Renal cortex interstitium (tissue), 15 donors: ENCODE results near the gene NOP16. TPM values are rescaled to one million over a fixed set of nuclear protein-coding genes. Genes with fewer than 3 reads are reported as not detected.
A peak's percentile ranks its signal among the peaks of the same experiment; 100 is the strongest.

ENCODE experiments used
- DNase-seq, 11 donors: peaks; one replicate each; pipeline ENCODE4 v3.0.0-alpha.2; 2013; ENCODE audit warnings: low read depth in 9 of 11, low spot score in 4 of 11; ENCODE audit errors: extremely low read depth in 1 of 11
- long read RNA-seq, 16 experiments: transcript quantifications; one replicate each; lab custom pipeline, GENCODE V29; 2026
- polyA plus RNA-seq, 3 donors: library from polyadenylated mRNA; unstranded; fragments of 120-200 nt; gene quantifications; one replicate each; pipeline ENCODE4 v1.2.1, GENCODE V29; 2013; ENCODE audit not compliant: insufficient read length in 3 of 3

The NOP16 gene, protein sequence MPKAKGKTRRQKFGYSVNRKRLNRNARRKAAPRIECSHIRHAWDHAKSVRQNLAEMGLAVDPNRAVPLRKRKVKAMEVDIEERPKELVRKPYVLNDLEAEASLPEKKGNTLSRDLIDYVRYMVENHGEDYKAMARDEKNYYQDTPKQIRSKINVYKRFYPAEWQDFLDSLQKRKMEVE
- polyA plus RNA-seq: 10 to 100 TPM; 28.1 to 32.4 (median 28.5) TPM
- long read RNA-seq, donor 1, transcript NOP16-207 (5 exons, 1,258 nt): major isoform, 19 of 23 reads
- long read RNA-seq, donor 1, partial matches to known transcripts: 0 of 23 reads
- long read RNA-seq, donor 1, other reads (novel, unspliced or antisense): 0 of 23 reads
- long read RNA-seq, donor 2, partial matches to known transcripts: 0 of 5 reads
- long read RNA-seq, donor 2, other reads (novel, unspliced or antisense): 0 of 5 reads
- long read RNA-seq, donor 3, transcript NOP16-207 (5 exons, 1,258 nt): major isoform, 13 of 24 reads
- long read RNA-seq, donor 3, transcript NOP16-211 (5 exons, 954 nt): minor isoform, 5 of 24 reads
- long read RNA-seq, donor 3, partial matches to known transcripts: 0 of 24 reads
- long read RNA-seq, donor 3, other reads (novel, unspliced or antisense): 0 of 24 reads
- long read RNA-seq, donor 4, transcript NOP16-207 (5 exons, 1,258 nt): major isoform, 11 of 12 reads
- long read RNA-seq, donor 4, partial matches to known transcripts: 0 of 12 reads
- long read RNA-seq, donor 4, other reads (novel, unspliced or antisense): 0 of 12 reads
- long read RNA-seq, donor 5: 0 reads
- long read RNA-seq, donor 6, transcript NOP16-207 (5 exons, 1,258 nt): major isoform, 11 of 23 reads
- long read RNA-seq, donor 6, partial matches to known transcripts: 0 of 23 reads
- long read RNA-seq, donor 6, other reads (novel, unspliced or antisense): 0 of 23 reads
- long read RNA-seq, donor 7, transcript NOP16-207 (5 exons, 1,258 nt): major isoform, 17 of 25 reads
- long read RNA-seq, donor 7, transcript NOP16-211 (5 exons, 954 nt): minor isoform, 8 of 25 reads
- long read RNA-seq, donor 7, partial matches to known transcripts: 0 of 25 reads
- long read RNA-seq, donor 7, other reads (novel, unspliced or antisense): 0 of 25 reads
- long read RNA-seq, donor 8: 0 reads
- long read RNA-seq, donor 9, transcript NOP16-207 (5 exons, 1,258 nt): major isoform, 13 of 305 reads
- long read RNA-seq, donor 9, partial matches to known transcripts: 288 of 305 reads
- long read RNA-seq, donor 9, other reads (novel, unspliced or antisense): 0 of 305 reads
- long read RNA-seq, donor 10, transcript NOP16-211 (5 exons, 954 nt): minor isoform, 6 of 27 reads
- long read RNA-seq, donor 10, transcript NOP16-207 (5 exons, 1,258 nt): major isoform, 20 of 27 reads
- long read RNA-seq, donor 10, partial matches to known transcripts: 0 of 27 reads
- long read RNA-seq, donor 10, other reads (novel, unspliced or antisense): 0 of 27 reads
- long read RNA-seq, donor 11, partial matches to known transcripts: 0 of 10 reads
- long read RNA-seq, donor 11, other reads (novel, unspliced or antisense): 0 of 10 reads
- long read RNA-seq, donor 12, transcript NOP16-207 (5 exons, 1,258 nt): major isoform, 7 of 133 reads
- long read RNA-seq, donor 12, partial matches to known transcripts: 122 of 133 reads
- long read RNA-seq, donor 12, other reads (novel, unspliced or antisense): 0 of 133 reads
- long read RNA-seq, donor 13: 0 reads
- long read RNA-seq, donor 14, transcript NOP16-207 (5 exons, 1,258 nt): major isoform, 10 of 17 reads
- long read RNA-seq, donor 14, transcript NOP16-211 (5 exons, 954 nt): minor isoform, 5 of 17 reads
- long read RNA-seq, donor 14, partial matches to known transcripts: 0 of 17 reads
- long read RNA-seq, donor 14, other reads (novel, unspliced or antisense): 0 of 17 reads
- long read RNA-seq, donor 15, transcript NOP16-207 (5 exons, 1,258 nt): major isoform, 6 of 9 reads
- long read RNA-seq, donor 15, partial matches to known transcripts: 0 of 9 reads
- long read RNA-seq, donor 15, other reads (novel, unspliced or antisense): 0 of 9 reads
- long read RNA-seq, donor 16, transcript NOP16-207 (5 exons, 1,258 nt): major isoform, 33 of 40 reads
- long read RNA-seq, donor 16, transcript NOP16-211 (5 exons, 954 nt): minor isoform, 6 of 40 reads
- long read RNA-seq, donor 16, partial matches to known transcripts: 0 of 40 reads
- long read RNA-seq, donor 16, other reads (novel, unspliced or antisense): 0 of 40 reads

DNA sequence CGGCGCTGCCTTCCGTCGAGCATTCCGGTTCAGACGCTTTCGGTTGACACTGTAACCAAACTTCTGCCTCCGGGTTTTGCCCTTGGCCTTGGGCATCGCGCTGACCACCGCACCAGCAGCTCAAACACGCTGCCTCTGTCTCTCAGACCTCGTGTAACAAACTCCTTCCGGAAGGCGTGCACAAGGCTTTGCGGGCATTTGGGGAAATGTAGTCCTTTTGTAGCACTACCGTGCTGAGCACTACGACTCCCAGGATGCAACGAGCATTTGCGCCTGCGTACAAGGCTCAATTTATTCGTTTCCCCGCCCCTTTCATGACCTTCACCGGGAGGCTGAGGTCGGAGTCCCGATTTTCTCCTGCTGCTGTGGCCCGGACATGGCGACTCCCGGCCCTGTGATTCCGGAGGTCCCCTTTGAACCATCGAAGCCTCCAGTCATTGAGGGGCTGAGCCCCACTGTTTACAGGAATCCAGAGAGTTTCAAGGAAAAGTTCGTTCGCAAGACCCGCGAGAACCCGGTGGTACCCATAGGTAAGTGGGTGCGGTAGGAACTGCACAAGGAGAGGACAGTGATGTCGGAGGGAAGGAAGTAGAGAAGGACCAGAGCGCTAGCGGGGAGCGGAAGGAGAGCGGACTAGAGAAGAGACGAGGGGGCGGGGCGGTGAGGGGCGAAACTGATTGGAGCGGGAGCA, at the start of gene NOP16, which contains the start of gene HIGD2A:
NOP16 (minus strand) TSS at position 155 of the 691 bp plus-strand sequence; CDS start at position 96, 59 bp downstream.
HIGD2A (plus strand) TSS at position 308 of the 691 bp plus-strand sequence; CDS start at position 377, 69 bp downstream.
- DNase-seq: peak; percentile 97 to 99 (median 98)

DNA sequence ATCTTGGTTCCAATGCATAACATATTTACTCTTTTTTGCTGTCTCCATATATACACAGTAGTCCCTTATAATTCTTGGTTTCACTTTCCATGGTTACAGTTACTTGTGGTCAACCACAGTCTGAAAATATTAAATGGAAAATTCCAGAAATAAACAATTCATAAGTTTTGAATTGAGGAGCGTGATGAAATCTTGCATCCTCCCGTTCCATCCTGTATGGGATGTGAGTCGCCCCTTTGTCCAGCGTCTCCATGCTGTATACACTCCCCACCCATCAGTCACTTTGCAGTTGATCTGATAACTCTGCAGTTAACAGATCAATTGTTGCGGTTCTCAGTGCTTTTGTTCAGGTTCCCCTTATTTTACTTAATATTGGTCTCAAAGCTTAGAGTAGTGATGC, 48.3 kb upstream of the NOP16 start:
- no peak for DNase-seq

DNA sequence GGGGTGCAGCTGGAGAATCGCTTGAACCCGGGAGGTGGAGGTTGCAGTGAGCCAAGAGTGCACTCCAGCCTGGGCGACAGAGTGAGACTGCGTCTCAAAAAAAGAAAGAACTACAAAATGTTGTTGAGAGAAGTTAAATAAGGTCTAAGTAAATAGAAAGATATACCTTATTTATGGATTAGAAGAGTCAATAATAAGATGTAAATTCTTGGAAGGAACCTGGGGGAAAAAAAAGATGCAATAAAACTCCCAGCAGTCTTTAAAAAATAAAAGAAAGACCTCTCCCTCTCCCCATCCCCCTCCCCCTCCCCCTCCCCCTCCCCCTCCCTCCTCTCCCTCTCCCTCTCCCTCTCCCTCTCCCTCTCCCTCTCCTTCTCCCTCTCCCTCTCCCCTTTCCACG, 44.3 kb upstream of the NOP16 start:
- no peak for DNase-seq

DNA sequence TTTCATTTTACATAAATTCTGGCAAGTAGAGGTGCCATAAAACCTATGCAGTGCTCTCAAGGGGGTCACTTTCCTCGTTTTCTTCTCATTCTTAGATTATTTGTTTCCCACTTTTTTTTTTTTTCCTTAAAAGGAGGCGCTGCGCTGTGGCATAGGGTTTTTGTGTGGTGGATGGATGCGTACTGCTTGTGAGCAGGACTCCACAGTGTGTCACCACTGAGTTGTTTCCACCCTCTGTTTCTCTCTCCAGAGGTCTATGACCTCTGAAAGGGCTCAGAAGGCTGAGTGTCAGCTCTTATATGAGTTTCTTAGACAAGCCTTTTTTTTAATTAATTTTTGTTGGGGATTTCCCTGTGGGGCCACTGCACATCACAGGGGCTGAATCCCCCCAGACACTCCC, 41.6 kb upstream of the NOP16 start:
- no peak for DNase-seq

DNA sequence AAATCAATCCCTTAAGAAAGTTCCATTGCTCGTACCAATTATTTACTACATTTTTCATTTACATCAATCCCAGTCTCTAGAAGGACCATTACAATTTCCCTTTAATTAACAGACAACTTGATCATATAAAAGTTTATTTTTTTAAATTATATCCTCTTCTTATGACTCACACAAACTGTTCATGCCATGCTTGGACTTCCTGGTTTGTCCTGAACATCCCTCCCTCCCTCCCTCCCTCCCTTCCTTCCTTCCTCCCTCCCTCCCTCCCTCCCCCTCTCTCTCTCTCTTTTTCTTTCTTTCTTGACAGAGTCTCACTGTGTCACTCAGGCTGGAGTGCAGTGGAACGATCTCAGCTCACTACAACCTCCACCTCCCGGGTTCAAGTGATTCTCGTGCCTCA, 39.6 kb upstream of the NOP16 start:
- DNase-seq: no peak

DNA sequence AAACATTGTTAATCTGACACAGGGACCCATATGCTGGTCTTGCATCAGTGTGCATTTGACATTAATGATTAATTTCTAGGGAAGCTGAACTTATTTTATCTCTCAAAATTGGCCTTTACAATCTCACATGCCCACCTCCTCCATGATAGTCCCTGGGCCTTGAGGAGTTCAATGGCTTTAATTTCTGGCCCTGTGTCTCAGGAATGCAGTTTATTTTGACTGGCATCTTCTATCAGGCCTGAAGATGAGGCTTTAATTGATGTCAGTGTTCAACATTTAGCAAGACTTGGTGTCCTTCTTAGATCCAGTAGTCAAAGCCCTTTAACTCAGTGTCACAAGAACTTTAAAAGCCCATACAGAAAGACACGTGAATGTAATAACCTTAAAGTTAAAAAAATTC, 38.5 kb upstream of the NOP16 start:
- no peak for DNase-seq

DNA sequence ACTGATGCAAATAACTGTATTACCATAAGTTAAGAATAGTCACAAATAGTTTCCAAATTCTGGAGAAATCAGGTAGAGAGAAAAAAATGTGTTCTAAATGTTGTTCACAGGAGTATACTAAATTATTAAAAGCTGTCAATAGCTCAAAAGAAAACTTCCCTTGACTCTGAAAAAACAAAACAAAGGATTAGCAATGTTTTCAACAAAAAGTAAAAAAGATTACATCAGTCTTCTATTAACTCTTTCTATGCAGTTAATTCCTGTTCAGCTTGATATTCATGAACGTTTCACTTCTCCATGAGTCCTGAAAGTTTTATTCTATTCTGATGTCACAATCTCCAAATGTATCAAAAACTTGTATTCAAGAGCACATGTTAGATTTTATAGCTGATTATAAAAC, 37.4 kb upstream of the NOP16 start:
- no peak for DNase-seq

DNA sequence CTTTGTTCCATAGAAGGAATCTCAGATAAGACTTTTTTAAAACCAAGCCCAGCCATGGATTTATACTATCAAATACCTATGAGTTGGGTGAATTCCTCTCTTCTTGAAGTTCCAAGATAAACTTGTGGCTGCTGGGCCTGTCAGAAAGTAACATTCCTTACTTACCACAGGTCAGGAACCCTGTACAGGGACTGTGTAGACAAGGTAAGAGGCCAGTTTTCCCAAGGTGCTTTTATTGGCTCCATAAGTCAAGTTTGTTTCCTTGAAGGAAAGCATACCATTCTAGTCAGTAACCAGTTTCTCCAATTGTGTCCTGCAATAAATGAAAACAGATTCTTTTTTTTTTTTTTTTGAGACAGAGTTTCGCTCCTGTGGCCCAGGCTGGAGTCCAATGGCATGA, 36.7 kb upstream of the NOP16 start:
- peak in 2 of 11 donors; percentile 15 to 22 for DNase-seq

DNA sequence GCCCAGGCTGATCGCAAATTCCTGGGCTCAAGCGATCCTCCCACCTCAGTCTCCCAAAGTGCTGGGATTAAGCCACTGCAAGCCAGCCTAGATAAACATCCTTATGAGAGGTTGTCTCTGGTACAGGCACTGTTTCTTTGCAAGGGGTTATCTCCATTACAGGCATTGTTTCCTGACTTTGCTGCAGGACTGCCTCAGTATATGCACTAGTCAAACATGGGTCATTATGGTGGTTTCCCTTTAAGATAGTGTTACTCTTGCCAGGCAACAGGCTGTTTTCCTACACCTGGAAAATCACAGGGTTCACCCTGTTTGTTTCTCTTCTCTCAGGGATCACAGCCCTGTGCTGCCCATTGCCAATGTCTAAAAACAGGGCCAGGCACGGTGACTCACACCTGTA, 35.8 kb upstream of the NOP16 start:
- DNase-seq: no peak

DNA sequence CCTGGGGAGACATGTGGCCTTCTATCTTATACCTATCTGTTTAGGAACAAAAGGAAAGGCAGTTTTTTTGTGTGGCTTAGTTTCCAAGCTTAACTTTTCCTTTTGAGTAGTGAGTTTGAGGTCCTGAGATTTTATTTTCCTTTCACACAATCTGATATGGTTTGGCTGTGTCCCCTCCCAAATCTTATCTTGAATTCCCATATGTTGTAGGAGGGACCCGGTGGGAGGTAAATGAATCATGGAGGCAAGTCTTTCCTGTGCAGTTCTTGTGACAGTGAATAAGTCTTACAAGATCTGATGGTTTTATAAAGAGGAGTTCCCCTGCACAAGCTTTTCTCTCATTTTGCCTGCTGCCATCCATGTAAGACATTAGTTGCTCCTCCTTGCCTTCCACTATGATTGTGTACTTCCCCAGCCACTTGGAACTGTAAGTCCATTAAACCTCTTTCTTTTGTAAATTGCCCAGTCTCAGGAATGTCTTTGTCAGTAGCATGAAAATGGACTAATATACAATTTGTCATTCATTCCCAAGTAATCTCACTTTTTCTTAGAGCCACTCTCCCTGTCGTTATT, 32.7 kb upstream of the NOP16 start:
- DNase-seq: no peak

DNA sequence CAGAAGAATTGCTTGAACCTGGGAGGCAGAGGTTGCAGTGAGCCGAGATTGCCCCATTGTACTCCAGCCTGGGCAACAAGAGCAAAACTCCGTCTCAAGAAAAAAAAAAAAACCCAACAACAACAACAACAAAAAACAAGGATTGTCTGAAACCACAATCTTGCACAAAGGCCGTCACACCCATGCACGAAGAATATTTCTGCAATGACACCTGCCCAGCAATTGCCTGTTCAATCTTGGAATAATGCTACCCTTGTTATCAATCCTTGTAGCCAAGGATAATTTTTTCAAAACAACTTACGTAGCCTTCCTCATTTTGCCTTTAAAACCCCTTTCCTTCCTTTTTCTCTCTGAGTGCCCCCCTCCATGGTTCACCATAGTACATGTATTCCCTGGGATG, 31.7 kb upstream of the NOP16 start:
- no peak for DNase-seq

DNA sequence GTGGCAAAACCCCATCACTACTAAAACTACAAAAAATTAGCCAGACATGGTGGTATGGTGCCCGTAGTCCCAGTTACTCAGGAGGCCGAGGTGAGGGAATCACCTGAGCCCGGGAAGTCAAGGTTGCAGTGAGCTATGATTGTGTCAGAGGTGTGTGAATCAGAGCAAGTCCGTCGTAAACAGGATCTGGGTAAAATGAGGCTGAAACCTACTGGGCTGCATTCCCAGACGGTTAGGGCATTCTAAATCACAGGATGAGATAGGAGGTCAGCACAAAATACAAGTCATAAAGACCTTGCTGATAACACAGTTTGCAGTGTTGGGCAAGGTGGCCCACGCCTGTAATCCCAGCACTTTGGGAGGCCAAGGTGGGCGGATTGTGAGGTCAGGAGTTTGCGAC, 29.9 kb upstream of the NOP16 start:
- DNase-seq: no peak

DNA sequence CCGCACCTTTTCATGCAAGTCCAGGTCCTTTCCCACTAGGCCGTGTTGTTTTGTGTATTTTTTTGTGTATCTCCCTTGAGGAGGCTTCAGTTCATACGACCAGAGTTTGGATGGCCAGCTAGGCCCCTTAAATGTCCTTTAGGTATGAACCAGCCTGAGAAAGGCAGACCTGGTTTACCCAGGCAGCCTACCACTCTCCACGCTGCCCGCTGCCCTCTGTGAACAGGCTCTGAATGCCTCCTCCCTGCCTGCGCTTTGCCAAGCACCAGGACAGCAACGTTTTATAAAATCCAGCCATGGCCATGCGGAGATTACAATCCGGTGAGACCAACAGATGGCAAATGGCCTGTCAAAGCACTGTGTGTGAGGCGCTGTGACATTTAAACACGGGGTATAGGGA, 28.6 kb upstream of the NOP16 start:
- no peak for DNase-seq

DNA sequence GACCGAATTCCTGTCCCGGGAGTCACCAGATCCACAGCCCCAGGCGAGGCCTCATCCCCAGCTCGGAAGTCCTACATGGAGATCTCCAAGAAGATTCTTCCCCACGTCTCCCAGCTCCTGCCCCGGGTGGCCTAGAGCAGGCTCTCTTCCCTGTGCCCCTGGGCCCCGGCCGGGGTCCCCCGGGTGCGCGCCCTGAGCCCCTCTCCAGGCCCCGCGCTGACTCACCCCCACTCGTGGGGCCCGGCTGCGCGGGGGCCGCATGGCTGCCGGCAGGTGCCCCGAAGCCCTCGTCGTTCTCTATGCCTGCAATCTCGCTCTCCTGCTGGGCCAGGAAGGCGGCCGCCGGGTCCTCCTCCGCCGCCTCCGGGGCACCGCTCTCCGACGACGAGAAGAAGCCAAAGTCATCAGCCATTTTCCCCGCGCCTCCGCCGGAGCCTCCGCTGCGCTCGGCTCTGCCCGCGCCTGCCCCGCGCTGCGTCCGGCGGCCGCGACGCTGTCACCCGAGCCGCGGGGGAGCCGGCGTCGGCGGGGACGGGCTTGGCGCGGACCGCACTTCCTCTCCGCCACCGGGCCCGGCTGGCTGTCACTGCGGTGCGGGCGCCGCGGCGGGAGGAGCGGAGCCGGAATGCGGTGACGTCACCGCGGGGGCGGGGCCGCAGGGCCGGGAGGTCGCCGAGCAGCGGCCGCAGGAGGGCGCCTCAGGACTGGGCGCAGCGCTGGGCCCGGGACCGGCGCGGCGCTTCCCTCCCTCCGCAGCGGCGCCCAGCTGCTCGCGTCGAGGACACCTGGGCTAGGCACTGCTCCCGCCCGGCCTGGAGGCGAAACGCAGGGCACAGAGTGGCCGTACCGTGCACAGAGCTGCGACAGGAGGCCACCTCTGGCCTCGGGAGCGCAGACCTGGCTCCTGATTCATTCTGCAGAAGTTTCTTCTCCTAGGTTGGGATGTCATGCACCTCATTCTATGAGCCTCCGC, 27.8 kb upstream of the NOP16 start, which contains the start of gene CLTB:
CLTB (minus strand) TSS at position 588 of the 973 bp plus-strand sequence; CDS start at position 412, 176 bp downstream.
- DNase-seq: peak; percentile 61 to 88 (median 81)
